ENCODE measurements around the gene NEDD4L. TPM values are rescaled to one million over a fixed set of nuclear protein-coding genes. Genes with fewer than 3 reads are reported as not detected.

NEDD4L gene
- total and polyA plus RNA-seq, 4 donors, result 10.2 to 20.3 (median 13.2) TPM

DNA sequence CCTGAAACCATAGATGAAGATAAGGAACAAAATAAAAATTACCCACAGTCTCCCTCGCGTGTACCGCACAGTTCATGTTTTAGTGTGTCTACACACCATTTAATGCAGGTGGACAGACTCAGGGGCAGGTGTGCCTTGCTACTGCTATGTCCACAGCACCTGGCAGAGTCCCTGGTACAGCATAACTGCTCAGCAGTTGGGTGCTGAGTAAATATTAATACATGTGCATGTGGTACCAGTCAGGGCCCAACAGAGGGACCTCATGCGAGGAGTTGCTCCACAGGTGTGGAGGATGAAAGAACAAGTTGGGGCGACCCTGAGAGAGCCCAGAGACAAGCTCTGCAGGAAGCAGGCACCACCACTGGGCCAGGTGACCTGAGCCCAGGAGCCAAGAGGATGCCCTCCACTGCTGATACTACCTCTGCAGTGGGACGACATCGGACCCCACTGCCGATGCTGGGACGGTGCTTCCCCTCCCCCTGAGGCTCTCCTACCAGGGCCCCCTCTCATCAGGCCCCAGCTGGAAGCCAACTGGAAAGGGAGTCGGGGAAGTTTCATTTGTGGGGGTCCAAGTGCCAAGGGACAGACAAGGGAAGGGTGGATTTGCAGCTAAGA is 100.8 kb downstream of the NEDD4L start:
- Histone ChIP-seq H3K4me1 (ENCODE audit: control insufficient read depth in 4 of 4, insufficient read depth in 4 of 4, low read length in 3 of 4) (peaks cover 0 to 7% (median 0%) of the 10 kb centered on the region in 4 donors), H3K36me3 (ENCODE audit: control insufficient read depth in 4 of 4, insufficient read depth in 3 of 4, low read depth in 1 of 4, low read length in 3 of 4) (peaks cover 0 to 3% (median 0%) of the 10 kb centered on the region in 4 donors), H3K9ac (ENCODE audit: low read depth in 1 of 2, low read length in 2 of 2) (no peak overlapping the region), H3K4me3 (ENCODE audit: low read depth in 1 of 3, low read length in 3 of 3) (no peak overlapping the region), H3K27ac (ENCODE audit: low read depth in 1 of 2, low read length in 2 of 2) (no peak overlapping the region), H3K27me3 (ENCODE audit: control insufficient read depth in 4 of 4, insufficient read depth in 4 of 4, low read length in 3 of 4) (no peaks in the 10 kb centered on the region), H3K9me3 (ENCODE audit: control insufficient read depth in 4 of 4, low read length in 3 of 4) (no peaks in the 10 kb centered on the region)
- TF ChIP-seq GABPA (IDR thresholded peaks at IDR 0.05 in 1 of 2, conservative IDR thresholded peaks at IDR 0.05 in 1 of 2) (no peak), EGR1 (IDR thresholded peaks at IDR 0.05; ENCODE audit: low read depth in 2 of 2) (no peak), NR2F2 (IDR thresholded peaks at IDR 0.05) (no peak), HNF4G (IDR thresholded peaks at IDR 0.05) (no peak), FOXA1 (IDR thresholded peaks at IDR 0.05) (no peak), SP1 (IDR thresholded peaks at IDR 0.05) (no peak), JUND (IDR thresholded peaks at IDR 0.05) (no peak), RAD21 (IDR thresholded peaks at IDR 0.05) (no peak), HNF4A (conservative IDR thresholded peaks at IDR 0.05) (no peak), TAF1 (conservative IDR thresholded peaks at IDR 0.05) (no peak)
- TF ChIP-seq, protein P1, sequence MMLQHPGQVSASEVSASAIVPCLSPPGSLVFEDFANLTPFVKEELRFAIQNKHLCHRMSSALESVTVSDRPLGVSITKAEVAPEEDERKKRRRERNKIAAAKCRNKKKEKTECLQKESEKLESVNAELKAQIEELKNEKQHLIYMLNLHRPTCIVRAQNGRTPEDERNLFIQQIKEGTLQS (IDR thresholded peaks at IDR 0.05), result no peak
- TF ChIP-seq, protein P2, sequence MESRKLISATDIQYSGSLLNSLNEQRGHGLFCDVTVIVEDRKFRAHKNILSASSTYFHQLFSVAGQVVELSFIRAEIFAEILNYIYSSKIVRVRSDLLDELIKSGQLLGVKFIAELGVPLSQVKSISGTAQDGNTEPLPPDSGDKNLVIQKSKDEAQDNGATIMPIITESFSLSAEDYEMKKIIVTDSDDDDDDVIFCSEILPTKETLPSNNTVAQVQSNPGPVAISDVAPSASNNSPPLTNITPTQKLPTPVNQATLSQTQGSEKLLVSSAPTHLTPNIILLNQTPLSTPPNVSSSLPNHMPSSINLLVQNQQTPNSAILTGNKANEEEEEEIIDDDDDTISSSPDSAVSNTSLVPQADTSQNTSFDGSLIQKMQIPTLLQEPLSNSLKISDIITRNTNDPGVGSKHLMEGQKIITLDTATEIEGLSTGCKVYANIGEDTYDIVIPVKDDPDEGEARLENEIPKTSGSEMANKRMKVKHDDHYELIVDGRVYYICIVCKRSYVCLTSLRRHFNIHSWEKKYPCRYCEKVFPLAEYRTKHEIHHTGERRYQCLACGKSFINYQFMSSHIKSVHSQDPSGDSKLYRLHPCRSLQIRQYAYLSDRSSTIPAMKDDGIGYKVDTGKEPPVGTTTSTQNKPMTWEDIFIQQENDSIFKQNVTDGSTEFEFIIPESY (IDR thresholded peaks at IDR 0.05), result no peak
- TF ChIP-seq, protein P3, sequence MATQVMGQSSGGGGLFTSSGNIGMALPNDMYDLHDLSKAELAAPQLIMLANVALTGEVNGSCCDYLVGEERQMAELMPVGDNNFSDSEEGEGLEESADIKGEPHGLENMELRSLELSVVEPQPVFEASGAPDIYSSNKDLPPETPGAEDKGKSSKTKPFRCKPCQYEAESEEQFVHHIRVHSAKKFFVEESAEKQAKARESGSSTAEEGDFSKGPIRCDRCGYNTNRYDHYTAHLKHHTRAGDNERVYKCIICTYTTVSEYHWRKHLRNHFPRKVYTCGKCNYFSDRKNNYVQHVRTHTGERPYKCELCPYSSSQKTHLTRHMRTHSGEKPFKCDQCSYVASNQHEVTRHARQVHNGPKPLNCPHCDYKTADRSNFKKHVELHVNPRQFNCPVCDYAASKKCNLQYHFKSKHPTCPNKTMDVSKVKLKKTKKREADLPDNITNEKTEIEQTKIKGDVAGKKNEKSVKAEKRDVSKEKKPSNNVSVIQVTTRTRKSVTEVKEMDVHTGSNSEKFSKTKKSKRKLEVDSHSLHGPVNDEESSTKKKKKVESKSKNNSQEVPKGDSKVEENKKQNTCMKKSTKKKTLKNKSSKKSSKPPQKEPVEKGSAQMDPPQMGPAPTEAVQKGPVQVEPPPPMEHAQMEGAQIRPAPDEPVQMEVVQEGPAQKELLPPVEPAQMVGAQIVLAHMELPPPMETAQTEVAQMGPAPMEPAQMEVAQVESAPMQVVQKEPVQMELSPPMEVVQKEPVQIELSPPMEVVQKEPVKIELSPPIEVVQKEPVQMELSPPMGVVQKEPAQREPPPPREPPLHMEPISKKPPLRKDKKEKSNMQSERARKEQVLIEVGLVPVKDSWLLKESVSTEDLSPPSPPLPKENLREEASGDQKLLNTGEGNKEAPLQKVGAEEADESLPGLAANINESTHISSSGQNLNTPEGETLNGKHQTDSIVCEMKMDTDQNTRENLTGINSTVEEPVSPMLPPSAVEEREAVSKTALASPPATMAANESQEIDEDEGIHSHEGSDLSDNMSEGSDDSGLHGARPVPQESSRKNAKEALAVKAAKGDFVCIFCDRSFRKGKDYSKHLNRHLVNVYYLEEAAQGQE (IDR thresholded peaks at IDR 0.05), result no peak
- DNase-seq (ENCODE audit: low spot score), result no peak
- 93% methylated on average over 10 of the region's 10 CpGs for WGBS

DNA sequence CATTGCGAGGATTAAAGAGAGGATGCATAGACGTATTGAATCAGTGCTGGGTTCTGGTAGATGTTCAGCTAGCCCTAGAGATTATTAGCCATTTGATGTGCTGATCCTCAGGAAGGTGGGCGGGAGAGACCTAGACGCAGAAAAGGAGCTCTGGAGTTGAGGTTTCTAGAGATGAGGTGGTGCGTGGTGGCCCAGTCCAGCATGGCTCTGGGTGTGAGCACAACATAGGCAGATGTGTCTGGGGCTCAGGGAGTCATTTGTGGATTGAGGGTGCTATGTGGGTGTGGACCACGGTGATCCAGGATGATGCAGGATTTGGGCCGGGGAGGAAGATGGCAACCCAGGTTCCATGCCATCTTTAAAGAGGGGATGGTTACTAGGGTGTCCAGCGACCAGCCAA is 102.1 kb downstream of the NEDD4L start:
- WGBS, result 95% methylated on average over 8 of the region's 8 CpGs
- H3K27ac ChIP-seq (ENCODE audit: low read depth in 1 of 2, low read length in 2 of 2), result no peak overlapping the region
- H3K9me3 ChIP-seq (ENCODE audit: control insufficient read depth in 4 of 4, low read length in 3 of 4), result no peaks in the 10 kb centered on the region
- no peak overlapping the region for H3K4me3 ChIP-seq (ENCODE audit: low read depth in 1 of 3, low read length in 3 of 3)
- peaks cover 0 to 13% (median 1%) of the 10 kb centered on the region in 4 donors for H3K4me1 ChIP-seq (ENCODE audit: control insufficient read depth in 4 of 4, insufficient read depth in 4 of 4, low read length in 3 of 4)
- H3K36me3 ChIP-seq (ENCODE audit: control insufficient read depth in 4 of 4, insufficient read depth in 3 of 4, low read depth in 1 of 4, low read length in 3 of 4), result peaks cover 0 to 3% (median 0%) of the 10 kb centered on the region in 4 donors
- no peak overlapping the region for H3K9ac ChIP-seq (ENCODE audit: low read depth in 1 of 2, low read length in 2 of 2)
- H3K27me3 ChIP-seq (ENCODE audit: control insufficient read depth in 4 of 4, insufficient read depth in 4 of 4, low read length in 3 of 4), result no peaks in the 10 kb centered on the region
- TF ChIP-seq SP1 (IDR thresholded peaks at IDR 0.05) (no peak), HNF4G (IDR thresholded peaks at IDR 0.05) (no peak)
- DNase-seq (ENCODE audit: low spot score), result no peak

All from liver (tissue), 9 donors.